Measurements from ENCODE around the gene FBLN2.

- TF ChIP-seq CTCF (IDR thresholded peaks at IDR 0.05) (no peak), POLR2A (IDR thresholded peaks at IDR 0.05) (no peak), POLR2AphosphoS5 (IDR thresholded peaks at IDR 0.05; ENCODE audit: insufficient read depth in 1 of 2, low read depth in 1 of 2) (no peak)
These were observed 110.5 kb downstream of the FBLN2 start for GRCh38 chr3:13659221-13659969.

Data from vagina (tissue), 2 donors.